K562 (cell line): ENCODE results near the gene KNCN. TPM values are rescaled to one million over a fixed set of nuclear protein-coding genes. Genes with fewer than 3 reads are reported as not detected.

ENCODE experiments used
- CTCFL ChIP-seq: IDR thresholded peaks from 2 replicates; pipeline ENCODE4 v1.6.1; 2011; ENCODE audit warnings: borderline replicate concordance, low read depth, mild to moderate bottlenecking, moderate library complexity, low read length; ENCODE audit not compliant: insufficient read depth, poor library complexity, severe bottlenecking
- MEF2D ChIP-seq: conservative IDR thresholded peaks from 2 replicates; pipeline ENCODE4 v1.6.1; 2016; ENCODE audit warnings: low read depth, missing genetic modification characterization, missing compliant biosample characterization
- NFIC ChIP-seq: fragments of 450-650 bp; IDR thresholded peaks from 2 replicates; pipeline ENCODE4 v1.6.1; 2017; ENCODE audit warnings: mild to moderate bottlenecking, inconsistent platforms
- PHF21A ChIP-seq: fragments of 450-650 bp; IDR thresholded peaks from 2 replicates; pipeline ENCODE4 v1.6.1; 2017; ENCODE audit warnings: low read depth, borderline replicate concordance
- RB1 ChIP-seq: fragments of 450-650 bp; IDR thresholded peaks from 2 replicates; pipeline ENCODE4 v1.6.1; 2017; ENCODE audit warnings: low read depth, mild to moderate bottlenecking
- RBM22 ChIP-seq: fragments of 200-400 bp; formaldehyde crosslinking; IDR thresholded peaks from 2 replicates; pipeline ENCODE4 v1.6.1; 2018; ENCODE audit warnings: low read length, low read depth; ENCODE audit not compliant: poor library complexity, severe bottlenecking
- RNF219 ChIP-seq: fragments of 250-450 bp; sonication (Bioruptor Pico); IDR thresholded peaks from 2 replicates; pipeline ENCODE4 v1.5.0; 2022; ENCODE audit warnings: mild to moderate bottlenecking
- TFE3 ChIP-seq: fragments of 450-650 bp; formaldehyde crosslinking; IDR thresholded peaks from 2 replicates; pipeline ENCODE4 v1.4.0; 2020; ENCODE audit warnings: mild to moderate bottlenecking, mixed read lengths
- UBTF ChIP-seq, 2 experiments: IDR thresholded peaks; 2 replicates each; pipeline ENCODE4 v1.6.1; 2012; ENCODE audit warnings: improper control_type of control experiment in 2 of 2, low read depth in 2 of 2, low read length in 2 of 2, borderline replicate concordance in 1 of 2
- ZNF395 ChIP-seq: fragments of 200-800 bp; sonication (Bioruptor generic); IDR thresholded peaks from 2 replicates; pipeline ENCODE4 v1.6.1; 2017; ENCODE audit warnings: missing genetic modification characterization, missing compliant biosample characterization
- ZNF76 ChIP-seq: fragments of 250-450 bp; sonication (Bioruptor Pico); IDR thresholded peaks from 2 replicates; pipeline ENCODE4 v1.4.0; 2020; ENCODE audit warnings: mild to moderate bottlenecking, moderate library complexity, borderline replicate concordance
- polyA plus RNA-seq, 8 experiments: library from polyadenylated mRNA; depleted of rRNA in 4 of 8; stranded (reverse) in 5 of 8; unstranded in 3 of 8; fragments of >200 nt; fragmentation: Nextera tagmentation in 2 of 8; fragmentation: Illumina TruSeq in 1 of 8; extraction: Ambion mirVana in 2 of 8; extraction: Trizol in 1 of 8; gene quantifications; 2 replicates each; pipeline versions ENCODE4 v1.2.1 to v1.2.3, GENCODE V29; 2011 to 2014; ENCODE audit warnings: inconsistent platforms in 1 of 8, missing spikeins in 1 of 8
- total RNA-seq, 7 experiments: library from RNA; depleted of rRNA in 6 of 7; stranded (reverse); fragments of >200 nt in 6 of 7; fragmentation: Illumina TruSeq in 2 of 7; extraction: Trizol in 2 of 7; gene quantifications; 2 replicates each; pipeline versions ENCODE4 v1.2.1 to v1.2.3, GENCODE V29; 2011 to 2021; ENCODE audit warnings: low replicate concordance in 1 of 7

The KNCN gene
- total and polyA plus RNA-seq, 9 of the 15 experiments (the other 6 are each of a cell fraction or from before 2014, with no cell fraction given) = not detected

GRCh38 chr1:46532498-46533178 lies 18.8 kb downstream of the KNCN start (continued):
- TF ChIP-seq RNF219 (CRISPR knock-in tag) (no peak), ZNF395 (CRISPR knock-in tag) (no peak), RBM22 (no peak), RB1 (peak; percentile 87), ZNF76 (no peak), MEF2D (tag) (no peak), CTCFL (peak; percentile 99), UBTF (IDR thresholded peaks at IDR 0.05; ENCODE audit: borderline replicate concordance in 1 of 2, low read depth in 2 of 2, low read length in 2 of 2) (peak; percentile 42 to 87; a peak in 2 of 4 replicates), TFE3 (CRISPR knock-in tag) (no peak), NFIC (0 out of 2 replicates have a peak, but pooled peaks have one; percentile 15), PHF21A (no peak)
